ENCODE measurements around the gene ZCCHC10.
"Not testable (repeated sequence)": the region's sequence is repeated elsewhere in the genome, so short reads cannot be mapped to it uniquely, and the experiment has no call there.

Gene ZCCHC10

GRCh38 chr5:133041157-133041784 is 14.9 kb upstream of the ZCCHC10 start:
- no peak for DNase-seq

- not testable (repeated sequence) for DNase-seq
Measured at GRCh38 chr5:133036677-133037076, 10.3 kb upstream of the ZCCHC10 start.

GRCh38 chr5:133035224-133035623 is 8.9 kb upstream of the ZCCHC10 start:
- DNase-seq: no peak

- no peak for DNase-seq
Measured at GRCh38 chr5:133034064-133034463, 7.7 kb upstream of the ZCCHC10 start.

GRCh38 chr5:133032852-133033742 is 6.7 kb upstream of the ZCCHC10 start:
- DNase-seq: no peak

GRCh38 chr5:133030343-133031005 is 4.1 kb upstream of the ZCCHC10 start:
- DNase-seq: no peak

- no peak for DNase-seq
Measured at GRCh38 chr5:133029416-133029815, 3.1 kb upstream of the ZCCHC10 start.

GRCh38 chr5:133026664-133027153 is 360 bp upstream of the ZCCHC10 start:
- DNase-seq: no peak

- not testable (repeated sequence) for DNase-seq
Measured at GRCh38 chr5:133019471-133019870, 6.9 kb downstream of the ZCCHC10 start.

GRCh38 chr5:133017964-133018363 is 8.4 kb downstream of the ZCCHC10 start:
- no peak for DNase-seq

- DNase-seq: no peak
Measured at GRCh38 chr5:133015466-133015865, 10.9 kb downstream of the ZCCHC10 start.

- DNase-seq: not testable (repeated sequence)
Measured at GRCh38 chr5:133008455-133008854, 17.9 kb downstream of the ZCCHC10 start.

- DNase-seq: no peak
Measured at GRCh38 chr5:133006653-133007052, 19.7 kb downstream of the ZCCHC10 start.

GRCh38 chr5:132999246-132999645 is 27.1 kb downstream of the ZCCHC10 start:
- DNase-seq: no peak

GRCh38 chr5:132998556-132998955 is 27.8 kb downstream of the ZCCHC10 start:
- DNase-seq: no peak

- DNase-seq: no peak
Measured at GRCh38 chr5:132996307-132996706, 30.0 kb downstream of the ZCCHC10 start.

GRCh38 chr5:132987531-132988408 is 38.6 kb downstream of the ZCCHC10 start:
- DNase-seq: no peak

- not testable (repeated sequence) for DNase-seq
Measured at GRCh38 chr5:132982971-132983370, 43.4 kb downstream of the ZCCHC10 start.

- DNase-seq: no peak
Measured at GRCh38 chr5:132981288-132981687, 45.1 kb downstream of the ZCCHC10 start.

- no peak for DNase-seq
Measured at GRCh38 chr5:132979976-132980375, 46.4 kb downstream of the ZCCHC10 start.

- no peak for DNase-seq
Measured at GRCh38 chr5:132979367-132979940, 46.9 kb downstream of the ZCCHC10 start.

- DNase-seq: no peak
Measured at GRCh38 chr5:132976852-132977251, 49.5 kb downstream of the ZCCHC10 start.

Measured in NCI-H748 treated with DMSO at 0.1 percent for 48 hours (cell line).